Epidermal melanocyte (primary cell): Measurements from ENCODE around the gene PTPRJ.
"Not testable (repeated sequence)": the region's sequence is repeated elsewhere in the genome, so short reads cannot be mapped to it uniquely, and the experiment has no call there.

Experiments
- DNase-seq: peaks from one replicate; pipeline ENCODE4 v3.0.0; 2011; ENCODE audit warnings: low spot score; ENCODE audit not compliant: insufficient read length

The PTPRJ gene

DNA sequence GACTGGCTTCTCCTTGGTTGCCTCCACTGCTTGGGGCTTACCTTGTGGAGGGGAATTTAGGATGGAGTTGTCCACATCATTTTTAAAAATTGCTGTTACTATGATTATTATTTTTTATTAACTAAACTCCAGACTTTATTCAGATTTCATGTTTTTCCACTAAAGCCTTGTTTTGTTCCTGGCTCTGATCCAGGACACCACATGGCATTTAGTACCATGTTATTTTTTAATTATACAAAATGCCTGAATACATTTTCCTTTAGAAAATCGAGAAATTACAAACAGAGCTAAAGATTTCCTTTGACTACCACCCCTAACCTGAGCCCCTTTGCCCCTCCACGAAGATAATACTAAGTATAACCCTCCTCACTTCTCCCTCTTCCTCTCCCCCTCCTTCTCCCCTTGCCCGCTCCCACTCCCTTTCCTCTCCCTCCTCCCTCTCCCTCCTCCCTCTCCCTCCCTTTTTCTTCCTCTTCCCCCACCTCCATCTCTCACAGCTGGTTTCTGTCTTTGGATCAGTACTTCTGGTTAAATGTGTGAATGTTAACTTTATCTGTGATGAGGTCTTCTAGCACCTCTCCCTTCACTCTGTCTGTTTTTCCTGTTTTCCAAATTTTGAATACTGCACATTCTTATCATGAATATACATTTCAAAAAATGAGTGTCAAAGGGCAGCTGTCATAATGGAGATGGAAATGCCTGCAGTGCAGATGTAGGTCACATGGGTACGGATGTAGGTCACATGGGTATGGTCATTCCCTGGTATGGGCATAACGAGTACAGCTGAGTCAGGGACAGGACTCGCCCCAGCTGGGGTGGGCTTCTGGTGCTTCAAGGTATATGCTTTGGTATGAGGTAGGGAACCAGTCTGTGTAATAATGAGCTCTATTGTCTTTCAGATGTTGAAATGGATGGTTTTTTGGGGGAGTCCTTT is 181.9 kb downstream of the PTPRJ start:
- no peak for DNase-seq

DNA sequence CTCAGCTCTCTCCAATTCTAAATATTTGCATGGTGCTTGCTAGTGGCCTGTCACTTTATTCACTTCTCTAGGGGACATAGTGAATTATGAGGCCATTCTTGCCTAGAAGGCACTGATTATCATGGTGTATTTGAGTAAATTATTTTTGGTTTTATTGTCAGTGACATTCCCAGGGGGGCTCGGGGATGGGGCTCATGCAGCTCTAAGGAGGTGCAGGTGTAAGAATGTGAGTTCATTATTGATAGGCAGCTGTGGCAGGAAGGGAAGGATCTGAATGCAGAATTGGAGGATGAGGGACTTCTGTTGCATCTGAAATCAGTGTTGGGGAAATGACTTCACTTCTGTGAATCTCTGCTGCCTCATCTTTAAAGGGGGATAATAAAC is 182.5 kb downstream of the PTPRJ start:
- DNase-seq: no peak

DNA sequence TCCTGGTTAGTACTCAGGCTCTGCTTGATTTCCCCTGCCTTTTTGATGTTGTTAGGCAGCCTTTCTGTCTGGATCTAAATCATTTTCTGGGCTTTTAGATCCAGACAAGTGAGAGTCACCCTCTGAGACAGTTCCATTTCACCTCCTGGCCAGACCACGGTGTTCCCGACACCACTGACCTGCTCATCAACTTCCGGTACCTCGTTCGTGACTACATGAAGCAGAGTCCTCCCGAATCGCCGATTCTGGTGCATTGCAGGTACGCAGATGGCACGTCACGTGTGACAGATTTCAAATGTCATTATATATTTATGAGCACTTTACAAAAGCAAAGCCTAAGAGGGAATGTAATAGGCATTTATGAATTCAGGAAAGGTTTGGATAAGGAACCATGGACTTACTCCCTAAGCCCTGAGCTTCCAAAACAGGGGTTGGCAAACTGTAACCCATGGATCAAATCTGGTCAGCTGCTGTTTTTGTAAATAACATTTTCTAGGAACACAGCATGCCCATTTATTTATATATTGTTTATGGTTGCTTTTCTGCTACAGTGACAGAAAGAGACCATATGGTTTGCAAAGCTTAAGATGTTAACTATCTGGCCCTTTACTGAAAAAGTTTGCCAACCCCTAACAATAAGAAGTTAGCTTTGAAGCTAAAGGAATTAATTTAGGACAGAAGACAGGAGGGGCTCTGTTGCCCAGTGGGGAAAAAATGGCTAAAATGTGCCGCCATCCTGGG is 183.2 kb downstream of the PTPRJ start:
- no peak for DNase-seq

DNA sequence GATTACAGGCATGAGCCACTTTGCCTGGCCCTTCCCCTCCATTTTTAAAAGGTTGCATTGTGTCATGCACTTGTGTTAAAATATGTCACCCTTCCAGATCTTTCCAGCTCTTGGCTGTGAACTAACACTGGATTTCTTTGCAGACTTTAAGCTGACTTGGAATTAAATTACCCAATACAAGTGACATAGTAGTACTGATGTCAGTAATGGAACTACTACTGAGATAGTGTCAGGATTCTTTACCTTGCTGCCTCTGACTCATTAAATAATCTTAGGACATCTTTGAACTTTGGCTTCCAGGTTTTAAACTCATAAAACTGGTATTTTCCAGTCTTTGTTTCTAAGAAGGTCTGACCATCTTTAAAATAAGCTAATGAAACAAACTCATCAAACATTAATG is 184.5 kb downstream of the PTPRJ start:
- no peak for DNase-seq

DNA sequence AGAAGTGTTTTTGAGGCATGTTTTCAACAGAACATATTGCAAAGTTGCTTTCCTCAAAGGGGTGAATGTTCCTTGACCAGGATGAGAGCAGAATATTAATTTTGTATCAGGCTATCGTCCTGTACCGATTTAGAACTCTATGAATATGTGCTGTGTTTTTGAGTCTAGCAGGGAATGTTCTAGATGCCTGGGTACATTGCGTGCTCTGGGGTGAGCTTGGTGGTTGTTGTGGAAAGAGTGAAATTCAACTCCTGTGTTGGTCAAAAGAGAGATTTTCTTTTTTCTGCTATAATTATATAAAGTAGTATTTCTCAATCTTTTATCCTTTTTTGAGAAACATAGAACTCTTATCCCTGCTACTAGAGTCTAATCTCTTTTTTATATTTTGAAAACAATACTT is 185.1 kb downstream of the PTPRJ start:
- DNase-seq: no peak

DNA sequence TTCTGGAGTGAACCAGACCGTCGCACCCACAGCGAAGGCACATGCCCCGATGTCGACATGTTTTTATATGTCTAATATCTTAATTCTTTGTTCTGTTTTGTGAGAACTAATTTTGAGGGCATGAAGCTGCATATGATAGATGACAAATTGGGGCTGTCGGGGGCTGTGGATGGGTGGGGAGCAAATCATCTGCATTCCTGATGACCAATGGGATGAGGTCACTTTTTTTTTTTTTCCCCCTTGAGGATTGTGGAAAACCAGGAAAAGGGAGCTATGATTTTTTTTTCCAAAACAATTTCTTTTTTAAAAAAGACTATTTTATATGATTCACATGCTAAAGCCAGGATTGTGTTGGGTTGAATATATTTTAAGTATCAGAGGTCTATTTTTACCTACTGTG is 187.0 kb downstream of the PTPRJ start:
- DNase-seq: no peak

DNA sequence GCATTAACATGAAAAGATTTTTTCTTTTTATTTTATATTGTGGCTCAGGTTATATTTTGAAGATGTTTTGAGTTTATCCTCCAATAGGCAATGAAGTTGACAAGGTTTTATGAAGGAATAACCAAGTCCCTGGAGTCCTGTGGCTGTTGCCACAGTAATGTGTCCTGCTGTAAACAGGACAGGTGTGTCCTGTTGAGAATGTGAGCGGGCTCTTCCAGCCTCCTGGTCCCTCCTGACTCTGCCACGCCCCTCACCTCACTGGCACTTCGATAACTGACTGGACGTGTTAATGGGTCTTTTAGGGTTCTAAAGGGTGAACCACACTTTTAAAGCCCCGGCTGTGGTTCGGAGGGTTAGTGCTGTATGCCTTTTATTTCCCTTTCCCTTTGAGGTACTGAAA is 188.5 kb downstream of the PTPRJ start:
- no peak for DNase-seq

DNA sequence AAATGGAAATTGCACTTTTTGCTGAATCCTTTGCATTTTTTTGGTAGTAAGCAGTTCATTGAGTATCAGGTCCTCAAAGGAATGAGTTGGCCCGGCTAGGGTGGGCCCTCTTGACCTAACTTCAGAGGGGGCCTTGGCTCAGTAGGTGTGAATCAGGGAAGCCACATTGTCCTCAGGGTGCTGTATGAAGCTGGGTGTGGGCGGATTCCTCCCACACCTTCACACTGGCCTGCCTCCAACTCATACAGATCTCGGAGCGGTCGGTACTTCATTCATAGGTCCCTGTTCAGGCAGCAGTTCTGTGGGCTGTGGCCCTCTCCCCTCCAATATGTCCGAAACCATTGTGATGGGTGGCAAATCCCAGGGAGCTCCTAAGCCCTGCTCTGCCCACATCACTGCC is 188.9 kb downstream of the PTPRJ start:
- DNase-seq: no peak

DNA sequence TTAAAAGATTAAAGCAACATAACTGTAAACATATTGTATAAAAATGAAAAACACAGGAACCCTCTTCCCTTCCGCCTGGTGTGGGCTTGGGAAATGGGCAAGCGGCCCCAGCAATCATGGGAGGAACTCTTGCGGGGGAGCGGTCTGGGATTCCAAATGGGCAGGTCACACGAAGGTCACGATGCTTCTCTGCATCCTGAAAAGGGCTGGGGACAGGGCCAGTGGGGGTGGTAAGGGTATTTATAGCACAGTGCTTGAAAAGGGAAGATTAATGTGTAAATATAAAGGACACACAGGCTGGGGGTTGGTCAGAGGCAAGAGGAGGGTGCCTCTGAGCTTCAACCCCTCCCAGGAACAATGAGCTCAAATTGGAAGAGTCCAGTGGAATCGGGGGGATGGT is 189.4 kb downstream of the PTPRJ start:
- DNase-seq: no peak

DNA sequence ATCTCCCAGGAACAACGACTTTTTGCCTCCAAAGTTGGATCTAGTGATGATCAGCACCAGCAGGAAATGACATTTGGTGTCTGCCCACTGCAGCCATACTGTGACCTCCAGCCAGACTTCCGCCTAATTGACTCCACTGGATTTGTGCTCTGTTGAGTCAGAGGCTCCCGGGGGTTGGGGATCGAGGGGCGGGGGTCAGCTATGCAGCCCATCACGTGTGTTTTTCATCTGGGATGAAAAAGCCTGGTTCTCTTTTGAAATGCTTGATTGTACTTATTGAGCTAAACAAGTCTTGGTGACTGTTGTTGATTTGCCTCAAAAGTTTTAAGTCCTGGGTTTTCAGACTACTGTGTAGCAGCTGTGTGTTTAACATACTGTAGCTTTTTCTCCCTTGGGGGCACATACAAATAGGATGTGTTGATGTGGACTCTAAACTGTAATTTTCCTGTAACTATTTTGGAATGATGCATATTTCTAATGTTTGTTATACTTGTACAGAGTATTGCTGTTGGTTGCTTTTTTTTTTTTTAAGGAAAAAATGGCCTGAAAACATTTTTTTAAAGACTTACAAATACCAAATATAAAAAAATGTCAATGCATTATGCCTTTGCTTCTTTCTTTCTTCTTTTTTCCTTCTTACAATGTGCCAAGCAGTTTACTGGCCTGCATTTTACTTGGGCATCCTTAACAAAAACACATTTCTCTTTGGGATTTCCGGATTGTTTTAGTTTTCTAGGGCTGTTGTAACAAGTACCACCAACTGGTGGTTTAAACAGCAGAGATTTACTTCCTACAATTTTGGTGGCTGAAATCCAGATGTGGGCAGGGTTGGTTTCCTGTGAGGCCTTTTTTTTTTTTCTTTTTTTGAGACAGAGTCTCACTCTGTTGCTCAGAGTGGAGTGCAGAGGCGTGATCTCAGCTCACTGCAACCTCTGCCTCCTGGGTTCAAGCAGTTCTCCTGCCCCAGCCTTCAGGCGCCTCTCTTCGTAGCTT is 190.2 kb downstream of the PTPRJ start:
- no peak for DNase-seq

DNA sequence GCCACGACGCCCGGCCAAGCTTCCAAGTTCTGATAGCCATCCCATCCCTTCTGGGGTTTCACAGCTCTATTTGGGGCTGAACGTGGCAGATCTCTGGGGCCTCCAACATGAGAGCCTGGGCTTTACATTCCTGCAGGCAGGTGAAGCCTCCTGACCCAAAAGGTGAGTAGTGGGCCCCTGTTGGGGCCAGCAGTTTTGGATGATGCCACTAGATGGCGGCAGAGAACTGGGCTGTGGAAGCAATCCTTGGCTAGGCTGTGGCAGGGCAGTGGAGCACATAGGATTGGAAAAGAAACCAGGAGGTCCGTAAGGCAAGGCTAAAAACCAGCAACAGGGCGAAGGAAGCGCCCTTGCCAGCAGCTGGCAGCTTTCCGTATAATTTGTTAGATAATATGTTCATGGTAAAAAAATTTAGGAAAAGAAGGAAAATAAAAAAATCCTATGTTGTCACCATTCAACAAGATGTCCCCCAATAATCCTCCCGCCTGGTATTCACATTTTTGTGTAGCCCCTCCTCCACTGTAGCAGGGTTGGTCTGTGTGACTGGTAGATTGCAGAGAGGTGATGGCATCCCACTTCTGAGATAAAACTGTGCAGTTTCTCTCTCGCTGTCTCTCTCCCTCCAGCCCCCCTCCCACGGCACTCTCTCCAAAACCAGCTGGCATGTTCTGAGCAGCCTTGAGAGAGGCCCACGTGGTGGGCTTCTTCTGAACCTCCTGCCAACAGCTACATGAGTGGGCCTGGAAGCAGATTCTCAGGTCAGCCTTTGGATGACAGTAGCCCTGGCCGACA is 192.7 kb downstream of the PTPRJ start:
- peak; percentile 37 for DNase-seq

DNA sequence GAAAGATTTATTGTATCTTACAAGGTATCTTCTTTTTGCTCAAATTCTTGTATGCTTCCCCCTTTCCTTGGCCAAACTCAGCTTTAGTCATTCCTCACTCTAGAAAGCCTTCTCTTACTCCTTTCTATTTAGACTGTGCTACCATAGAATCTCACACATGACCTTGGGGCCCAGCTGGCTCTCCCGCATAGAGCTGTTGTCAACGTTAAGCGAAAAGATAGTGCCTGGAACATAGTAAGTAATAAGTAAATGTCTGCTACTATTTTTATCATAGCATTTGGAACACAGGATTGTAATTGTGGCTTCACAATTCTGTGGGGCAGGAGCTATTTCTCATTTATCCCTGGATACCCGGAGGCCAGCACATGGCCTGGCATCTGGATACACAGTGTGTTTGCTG is 197.3 kb downstream of the PTPRJ start:
- DNase-seq: no peak

DNA sequence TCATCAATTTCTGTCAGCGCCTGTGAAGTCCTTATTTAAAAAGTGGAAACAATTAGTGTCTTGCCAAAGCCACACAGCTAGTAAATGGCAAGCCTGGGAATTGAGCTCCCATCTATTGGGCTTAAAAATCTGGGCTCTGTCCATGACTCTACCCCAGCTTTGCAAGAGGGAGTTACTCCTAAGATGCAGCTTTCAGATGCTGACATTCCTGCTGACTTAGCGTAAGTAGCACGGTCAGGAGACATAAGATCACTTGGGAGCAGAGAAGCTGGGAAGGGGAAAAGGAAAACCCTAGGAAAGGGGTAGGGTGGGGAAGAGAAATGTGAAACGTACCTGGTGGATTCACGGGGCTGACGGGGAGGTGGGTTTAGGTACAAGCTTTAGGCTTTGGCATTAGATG is 200.3 kb downstream of the PTPRJ start:
- DNase-seq: no peak

DNA sequence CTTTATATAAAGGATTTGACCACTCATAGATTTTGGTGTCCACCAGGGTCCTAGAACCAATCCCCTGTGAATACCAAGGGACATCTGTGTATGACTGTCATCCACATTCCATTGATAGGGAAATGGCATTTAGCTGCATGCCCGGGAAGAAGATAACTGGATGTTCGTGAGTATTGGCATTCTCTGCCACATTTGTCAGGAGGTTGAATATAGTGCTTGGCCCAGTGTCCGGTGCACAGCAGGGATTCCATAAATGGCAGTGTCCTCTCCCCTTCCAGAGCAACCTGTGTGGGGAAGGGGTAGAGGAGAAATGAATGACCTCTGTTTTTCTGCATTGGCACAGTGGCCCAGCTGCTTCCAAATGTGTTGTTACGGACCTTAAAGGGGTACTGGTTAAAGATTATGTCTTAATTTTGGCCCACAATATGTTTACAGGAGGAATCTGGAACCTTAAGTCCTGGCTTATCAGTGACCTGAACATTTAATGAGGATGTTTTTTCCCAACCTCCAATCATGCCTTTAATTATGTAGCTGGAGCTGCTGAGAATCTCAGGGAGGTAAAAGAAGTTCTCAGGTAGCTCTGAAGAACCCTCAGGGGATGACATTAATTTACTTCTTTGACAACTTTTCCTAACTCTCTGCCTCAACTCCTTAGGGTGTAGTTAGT is 202.6 kb downstream of the PTPRJ start:
- no peak for DNase-seq

DNA sequence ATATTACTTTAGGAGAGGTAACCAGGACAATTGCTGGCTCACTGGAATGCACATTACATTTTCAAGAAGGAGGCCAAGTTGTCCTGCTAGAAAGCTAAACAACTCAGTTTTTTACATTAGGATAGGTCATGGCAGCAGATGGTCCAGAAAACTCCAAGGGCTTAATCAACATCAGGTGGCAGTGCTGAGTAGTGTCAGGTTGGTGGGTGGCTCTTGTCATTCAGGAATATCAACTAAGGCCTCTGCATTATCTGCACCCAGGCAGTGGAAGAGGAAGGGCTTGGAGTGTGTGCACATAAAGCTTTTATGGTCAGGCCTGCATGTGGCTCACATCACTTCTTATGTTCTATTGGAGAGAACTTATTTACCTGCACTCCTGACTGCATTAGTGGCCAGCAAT is 204.1 kb downstream of the PTPRJ start:
- DNase-seq: no peak

DNA sequence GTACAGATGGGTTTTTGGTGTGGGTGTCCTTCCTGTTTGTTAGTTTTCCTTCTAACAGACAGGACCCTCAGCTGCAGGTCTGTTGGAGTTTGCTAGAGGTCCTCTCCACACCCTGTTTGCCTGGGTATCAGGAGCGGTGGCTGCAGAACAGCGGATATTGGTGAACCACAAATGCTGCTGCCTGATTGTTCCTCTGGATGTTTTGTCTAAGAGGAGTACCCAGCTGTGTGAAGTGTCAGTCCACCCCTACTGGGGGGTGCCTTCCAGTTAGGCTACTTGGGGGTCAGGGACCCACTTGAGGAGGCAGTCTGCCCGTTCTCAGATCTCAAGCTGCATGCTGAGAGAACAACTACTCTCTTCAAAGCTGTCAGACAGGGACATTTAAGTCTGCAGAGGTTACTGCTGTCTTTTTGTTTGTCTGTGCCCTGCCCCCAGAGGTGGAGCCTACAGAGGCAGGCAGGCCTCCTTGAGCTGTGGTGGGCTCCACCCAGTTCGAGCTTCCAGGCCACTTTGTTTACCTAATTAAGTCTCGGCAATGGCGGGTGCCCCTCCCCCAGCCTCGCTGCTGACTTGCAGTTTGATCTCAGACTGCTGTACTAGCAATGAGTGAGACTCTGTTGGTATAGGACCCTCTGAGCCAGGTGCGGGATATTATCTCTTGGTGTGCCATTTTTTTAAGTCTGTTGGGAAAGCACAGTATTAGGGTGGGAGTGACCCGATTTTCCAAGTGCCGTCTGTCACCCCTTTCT is 210.7 kb downstream of the PTPRJ start:
- not testable (repeated sequence) for DNase-seq

DNA sequence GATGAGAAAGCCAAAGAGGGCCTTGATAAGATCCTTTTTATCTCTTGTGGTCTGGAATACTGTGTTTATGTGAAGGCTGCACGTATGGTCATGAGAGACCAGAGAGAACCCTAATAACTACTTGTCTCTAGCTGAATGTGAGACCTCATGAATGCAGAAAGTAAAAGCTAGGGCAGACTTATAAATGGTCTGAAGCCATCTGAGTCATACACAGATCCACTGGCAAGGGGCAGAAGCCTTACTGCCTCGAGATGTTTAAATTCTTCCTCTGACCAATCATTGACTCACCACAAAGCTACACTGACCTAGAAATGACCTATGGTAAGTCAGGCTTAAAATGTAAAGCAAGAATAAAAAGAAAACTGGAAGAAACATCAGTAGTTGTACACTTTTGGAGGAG is 213.5 kb downstream of the PTPRJ start:
- DNase-seq: no peak

DNA sequence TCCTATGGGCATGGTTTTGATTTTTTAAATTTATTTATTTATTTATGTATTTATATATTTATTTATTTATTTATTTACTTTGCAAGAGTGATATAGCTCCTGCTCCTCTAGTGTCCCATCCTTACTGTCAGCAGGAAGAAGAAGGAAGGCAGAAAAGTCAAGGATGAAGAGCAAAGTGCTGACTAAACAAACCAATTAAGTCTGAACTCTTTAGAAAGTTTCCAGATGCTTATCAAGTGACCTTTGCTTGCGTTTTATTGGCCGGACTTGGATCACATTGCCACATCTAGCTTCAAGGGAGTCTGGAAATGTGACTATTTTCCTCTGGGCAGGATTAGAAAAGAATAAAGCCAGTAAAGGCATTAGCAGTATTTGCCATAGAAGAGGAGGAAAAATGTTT is 227.5 kb downstream of the PTPRJ start:
- DNase-seq: no peak

DNA sequence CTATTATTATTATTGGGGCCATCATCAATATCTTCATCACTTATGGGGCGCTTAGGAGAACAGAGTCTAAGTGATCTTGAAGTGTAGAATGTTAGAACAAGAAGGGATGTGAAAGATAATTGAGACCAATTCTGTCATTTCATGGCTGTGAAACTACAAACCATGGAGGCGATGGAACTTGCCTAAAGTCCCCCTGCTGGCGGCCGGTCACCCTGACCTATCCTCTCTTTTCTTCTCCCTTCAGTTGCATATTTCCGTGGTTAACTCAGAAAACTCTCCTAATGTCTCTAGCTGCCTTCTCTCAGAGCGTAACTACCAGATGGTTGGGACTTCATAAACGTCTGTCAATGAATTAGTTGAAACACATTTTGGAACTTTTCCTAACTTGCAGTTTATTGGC is 229.7 kb downstream of the PTPRJ start:
- no peak for DNase-seq

DNA sequence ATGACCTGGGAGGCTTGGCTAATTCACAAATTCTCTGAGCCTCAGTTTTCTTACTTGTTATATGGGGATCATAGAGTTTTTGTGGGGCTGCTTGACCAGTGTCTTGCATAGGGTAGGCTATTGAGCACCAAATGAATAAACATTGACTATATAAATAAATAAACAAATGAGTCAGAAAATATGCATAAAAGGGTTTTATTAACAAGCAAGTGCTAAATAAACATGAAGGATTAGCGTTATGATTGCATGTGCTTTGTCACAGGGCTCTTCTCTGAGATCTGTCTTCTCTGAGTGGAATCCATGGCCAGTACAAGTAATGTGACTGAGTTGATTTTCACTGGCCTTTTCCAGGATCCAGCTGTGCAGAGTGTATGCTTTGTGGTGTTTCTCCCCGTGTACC is 236.2 kb downstream of the PTPRJ start, which contains the start of gene OR4B1:
OR4B1 (plus strand) TSS at position 301 of the 400 bp plus-strand sequence; CDS start at position 301, 0 bp downstream.
- DNase-seq: no peak
